CD4-positive, alpha-beta T cell treated with Interleukin-4 for 1 hour (primary cell): ENCODE data around the gene ING2.
"Not testable (repeated sequence)": the region's sequence is repeated elsewhere in the genome, so short reads cannot be mapped to it uniquely, and the experiment has no call there.

Experiments used
- DNase-seq, 2 donors: peaks; one replicate each; pipeline ENCODE4 v3.0.0-alpha.2; 2020 to 2022

ING2 gene, protein sequence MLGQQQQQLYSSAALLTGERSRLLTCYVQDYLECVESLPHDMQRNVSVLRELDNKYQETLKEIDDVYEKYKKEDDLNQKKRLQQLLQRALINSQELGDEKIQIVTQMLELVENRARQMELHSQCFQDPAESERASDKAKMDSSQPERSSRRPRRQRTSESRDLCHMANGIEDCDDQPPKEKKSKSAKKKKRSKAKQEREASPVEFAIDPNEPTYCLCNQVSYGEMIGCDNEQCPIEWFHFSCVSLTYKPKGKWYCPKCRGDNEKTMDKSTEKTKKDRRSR

GRCh38 chr4:183504930-183505610 is at the start of gene ING2:
ING2 (plus strand) TSS chr4:183505058; CDS start chr4:183505196, 138 bp downstream.
- no peak for DNase-seq

GRCh38 chr4:183455431-183456195 is 49.2 kb upstream of the ING2 start:
- DNase-seq, result no peak

- DNase-seq, result no peak
Measured at GRCh38 chr4:183458005-183458404, 46.9 kb upstream of the ING2 start.

- DNase-seq, result not testable (repeated sequence)
Measured at GRCh38 chr4:183463903-183464619, 40.8 kb upstream of the ING2 start.

- DNase-seq, result not testable (repeated sequence)
Measured at GRCh38 chr4:183465879-183466278, 39.0 kb upstream of the ING2 start.

GRCh38 chr4:183467246-183467645 is 37.6 kb upstream of the ING2 start:
- no peak for DNase-seq

DNA sequence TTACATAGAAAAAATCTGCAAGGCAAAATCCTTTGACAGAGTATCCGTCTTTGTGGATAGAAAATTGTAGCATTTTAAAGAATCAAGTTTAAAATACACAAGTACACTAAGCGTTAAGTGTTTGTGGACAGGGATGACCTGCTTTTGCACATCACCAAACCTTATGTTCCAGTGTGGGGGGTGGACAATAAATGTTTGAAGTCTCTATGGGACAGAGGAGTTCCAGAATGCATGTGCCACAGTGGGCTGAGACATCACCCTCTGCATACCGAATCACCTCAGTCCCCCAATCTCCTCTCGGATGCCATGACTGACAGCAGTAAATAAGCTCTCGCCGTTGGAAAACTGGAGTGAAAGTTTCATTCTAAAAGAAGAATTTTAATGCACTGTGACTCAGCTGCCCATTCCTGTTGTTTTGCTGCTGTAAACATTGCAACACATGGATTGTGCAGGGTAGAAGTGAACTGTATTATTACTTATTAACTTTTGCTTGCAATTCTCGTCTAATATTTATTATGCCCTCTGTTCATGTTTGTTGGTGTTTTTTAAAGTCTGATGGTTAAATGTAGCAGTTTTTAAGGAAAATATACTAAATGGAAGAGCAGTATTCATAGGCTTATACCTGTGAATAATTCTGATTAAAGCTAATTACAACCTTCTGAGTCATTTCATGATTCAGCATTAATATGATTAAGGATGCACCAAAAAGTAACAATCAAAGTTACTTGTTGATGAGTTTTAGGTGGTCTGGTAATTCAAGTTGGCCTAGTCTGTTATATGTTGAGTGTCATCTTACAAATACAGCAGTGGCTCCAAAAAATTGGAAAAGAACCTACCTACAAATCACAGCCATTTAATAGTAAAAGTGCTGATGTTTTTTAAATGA is 36.4 kb upstream of the ING2 start:
- DNase-seq, result no peak

DNA sequence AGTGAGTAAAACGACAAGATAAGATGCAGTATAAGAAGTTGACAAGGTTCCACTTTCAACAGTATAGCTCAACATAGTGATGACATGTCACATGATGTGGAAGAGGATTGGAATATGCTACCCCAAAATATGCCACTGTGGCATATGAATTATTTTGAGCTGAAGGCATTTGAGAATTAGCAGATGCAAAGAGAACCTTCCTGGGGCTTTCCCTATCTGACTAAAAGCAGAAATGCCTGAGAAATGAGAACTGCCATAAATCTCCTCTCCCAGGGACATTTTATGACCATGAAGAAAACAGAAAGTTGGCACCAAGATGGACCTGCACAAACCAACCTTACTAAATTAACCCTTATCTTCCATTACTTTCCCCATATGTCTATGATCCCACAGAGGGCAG is 35.6 kb upstream of the ING2 start:
- no peak for DNase-seq

- DNase-seq, result no peak
Measured at GRCh38 chr4:183469936-183470335, 34.9 kb upstream of the ING2 start.

DNA sequence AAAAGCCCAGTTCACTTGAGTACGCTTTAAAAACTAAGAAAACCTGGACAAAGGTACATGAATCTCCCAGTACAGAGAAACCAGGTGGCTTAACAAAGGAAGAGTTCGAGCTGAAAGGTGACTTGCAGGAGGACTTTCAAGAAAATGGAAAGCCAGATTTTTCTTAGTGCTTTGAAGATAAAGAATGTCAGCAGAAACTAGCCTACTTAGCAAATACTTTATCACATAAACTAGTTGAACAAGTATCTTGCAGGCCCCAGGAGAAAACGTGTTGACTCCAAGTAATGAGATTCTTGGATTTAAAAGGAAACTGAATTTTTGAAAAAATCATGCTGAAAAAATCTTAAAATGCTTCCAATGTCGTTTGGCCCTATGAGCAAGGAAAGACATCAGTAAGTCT is 34.0 kb upstream of the ING2 start:
- DNase-seq, result no peak

GRCh38 chr4:183471946-183472708 is 32.7 kb upstream of the ING2 start:
- DNase-seq, result peak; percentile 69 to 75

DNA sequence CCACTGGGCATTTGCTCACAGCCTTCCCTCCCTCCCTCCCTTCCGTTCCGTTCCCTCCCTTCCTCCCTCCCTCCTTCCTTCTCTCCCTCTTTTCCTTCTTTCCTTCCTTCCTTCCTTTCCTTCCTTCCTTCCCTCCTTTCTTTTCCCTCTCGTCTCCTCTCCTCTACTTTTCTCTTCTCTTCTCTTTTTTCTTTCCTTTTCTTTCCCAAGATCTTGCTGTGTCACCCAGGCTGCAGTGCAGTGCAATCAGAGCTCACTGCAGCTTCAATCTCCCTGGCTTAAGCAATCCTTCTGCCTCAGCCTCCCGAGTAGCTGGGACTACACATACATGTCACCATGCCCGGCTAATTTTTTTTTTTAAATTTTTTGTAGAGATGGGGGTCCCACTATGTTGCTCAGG is 26.7 kb upstream of the ING2 start:
- DNase-seq, result no peak

GRCh38 chr4:183478926-183479325 is 25.9 kb upstream of the ING2 start:
- DNase-seq, result no peak

GRCh38 chr4:183482515-183483095 is 22.3 kb upstream of the ING2 start:
- DNase-seq, result not testable (repeated sequence)

DNA sequence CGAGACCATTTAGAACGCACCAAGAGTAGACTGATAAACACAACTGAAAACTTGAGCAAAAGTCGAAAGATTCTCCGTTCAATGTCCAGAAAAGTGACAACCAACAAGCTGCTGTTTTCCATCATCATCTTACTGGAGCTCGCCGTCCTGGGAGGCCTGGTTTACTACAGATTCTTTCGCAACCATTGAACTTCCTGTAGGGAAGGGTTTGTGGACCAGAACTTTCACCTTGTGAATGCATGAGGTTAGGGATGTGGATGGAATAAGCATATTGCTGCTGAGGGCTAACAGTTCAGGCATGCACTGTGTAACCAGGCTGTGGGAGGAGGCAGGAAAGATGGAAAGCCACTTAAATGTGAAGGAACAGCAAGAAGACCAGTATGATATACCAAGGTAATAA is 20.9 kb upstream of the ING2 start:
- DNase-seq, result no peak

- no peak for DNase-seq
Measured at GRCh38 chr4:183485411-183486160, 19.3 kb upstream of the ING2 start.

DNA sequence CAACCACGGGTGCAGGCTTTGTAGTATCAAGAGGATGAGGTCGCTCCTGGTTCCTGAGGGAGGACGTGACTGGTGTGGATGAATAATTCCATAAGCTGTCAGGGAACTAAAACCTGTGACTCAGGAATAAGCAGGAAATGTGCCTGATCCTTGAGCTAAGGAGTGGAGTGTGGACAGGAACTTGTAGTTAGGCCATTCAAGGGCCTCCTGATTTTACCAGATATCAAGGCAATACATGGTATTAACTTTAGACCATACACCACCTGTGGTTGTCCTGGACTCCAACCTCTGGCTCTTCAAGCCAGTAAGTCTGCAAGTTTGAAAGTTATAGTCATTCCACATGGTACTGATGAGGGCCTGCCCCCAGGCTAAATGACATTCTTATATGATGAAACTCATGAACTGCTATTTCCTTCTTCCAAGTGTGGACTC is 12.1 kb upstream of the ING2 start:
- DNase-seq, result no peak

- DNase-seq, result no peak
Measured at GRCh38 chr4:183493246-183493645, 11.6 kb upstream of the ING2 start.

- DNase-seq, result no peak
Measured at GRCh38 chr4:183495184-183495583, 9.7 kb upstream of the ING2 start.

- DNase-seq, result no peak
Measured at GRCh38 chr4:183499389-183499788, 5.5 kb upstream of the ING2 start.
